ENCODE measurements around the gene ANKRD22.

ANKRD22 gene

DNA sequence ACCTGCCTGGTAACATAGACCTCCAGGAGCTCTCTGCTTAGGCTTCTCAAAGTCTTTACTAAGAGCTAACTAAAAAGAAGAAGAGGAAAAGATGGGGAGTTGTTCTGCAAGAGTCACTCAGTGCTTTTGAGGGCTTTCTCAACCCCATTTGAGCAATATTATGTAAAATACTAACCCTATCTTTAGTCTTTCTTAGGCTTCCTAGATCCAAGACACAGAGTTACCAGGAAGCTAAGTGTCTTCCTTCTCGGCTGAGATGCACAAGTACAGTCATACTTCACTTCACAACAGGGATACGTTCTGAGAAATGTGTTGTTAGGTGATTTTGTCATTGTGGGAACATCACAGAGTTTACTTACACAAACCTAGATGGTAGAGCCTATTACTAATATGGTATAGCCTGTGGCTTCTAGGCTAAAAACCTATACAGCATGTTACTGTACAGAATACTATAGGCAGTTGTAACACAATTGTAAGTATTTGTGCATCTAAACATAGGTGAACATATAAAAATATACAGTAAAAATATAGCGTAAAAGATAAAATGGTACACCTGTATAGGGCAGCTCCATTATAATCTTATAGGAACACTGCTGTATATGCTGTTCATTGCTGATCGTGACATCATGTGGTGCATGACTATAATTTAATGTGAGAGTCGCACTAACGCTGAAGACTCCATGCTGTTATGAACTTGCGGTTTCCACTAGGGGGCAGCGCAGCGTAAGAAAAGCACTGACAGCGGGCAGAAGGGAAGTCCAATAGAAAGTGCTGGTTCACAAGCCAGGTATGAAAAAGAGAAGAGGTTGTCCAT lies 16.3 kb downstream of the ANKRD22 start:
- DNase-seq (ENCODE audit: low spot score), result peak; percentile 85

DNA sequence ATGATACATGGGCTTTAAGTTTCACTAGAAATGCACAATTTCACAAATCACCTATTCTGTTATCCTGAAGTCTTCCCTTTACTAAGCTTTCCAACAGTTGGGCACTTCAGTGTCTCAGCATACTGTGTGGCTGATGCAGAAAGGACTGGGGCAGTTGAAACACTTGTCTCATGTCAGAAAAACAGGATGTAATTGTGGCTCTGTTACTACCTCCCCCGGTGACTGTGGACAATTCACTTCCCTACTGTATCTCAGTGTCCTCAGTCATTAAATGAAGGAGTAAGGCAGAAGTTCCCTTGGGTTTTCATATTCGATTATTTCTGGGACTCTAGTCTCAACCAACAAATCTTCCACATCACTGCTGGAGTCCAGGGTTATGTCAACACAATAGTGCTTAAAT lies 17.9 kb downstream of the ANKRD22 start:
- no peak for DNase-seq (ENCODE audit: low spot score)

DNA sequence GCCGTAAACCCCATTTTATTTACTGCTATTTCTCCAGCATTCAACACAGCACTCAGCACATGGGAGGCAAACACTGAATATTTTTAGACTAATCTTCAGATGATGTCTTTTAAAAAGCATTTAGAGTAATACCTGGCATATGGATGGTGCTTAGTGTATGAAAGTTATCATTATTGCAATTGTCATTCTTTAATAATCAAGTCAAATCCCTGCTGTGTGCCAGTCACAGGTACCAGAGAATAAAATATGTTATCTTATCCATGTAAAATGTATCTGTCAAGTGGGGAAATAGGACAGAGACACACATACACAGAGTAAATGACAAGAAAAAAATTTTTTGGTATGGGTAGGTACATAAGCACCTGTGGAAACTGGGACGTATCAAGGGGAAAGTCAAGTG lies 18.5 kb downstream of the ANKRD22 start:
- no peak for DNase-seq (ENCODE audit: low spot score)

DNA sequence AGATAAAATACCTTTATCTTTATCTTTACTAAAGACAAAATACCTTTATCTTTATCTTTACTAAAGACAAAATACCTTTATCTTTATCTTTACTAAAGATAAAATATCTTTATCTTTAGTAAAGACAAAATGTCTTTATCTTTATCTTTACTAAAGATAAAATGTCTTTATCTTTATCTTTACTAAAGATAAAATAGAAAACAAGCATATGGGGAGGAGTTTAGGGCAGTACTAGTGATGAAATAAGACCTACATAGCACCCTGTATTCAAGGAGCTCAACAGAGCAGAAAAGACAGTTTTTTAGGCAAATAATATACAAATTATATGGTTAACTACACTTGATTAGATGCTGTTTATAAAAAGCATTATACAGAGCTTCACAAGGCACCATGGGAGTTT lies 19.3 kb downstream of the ANKRD22 start:
- no peak for DNase-seq (ENCODE audit: low spot score)

DNA sequence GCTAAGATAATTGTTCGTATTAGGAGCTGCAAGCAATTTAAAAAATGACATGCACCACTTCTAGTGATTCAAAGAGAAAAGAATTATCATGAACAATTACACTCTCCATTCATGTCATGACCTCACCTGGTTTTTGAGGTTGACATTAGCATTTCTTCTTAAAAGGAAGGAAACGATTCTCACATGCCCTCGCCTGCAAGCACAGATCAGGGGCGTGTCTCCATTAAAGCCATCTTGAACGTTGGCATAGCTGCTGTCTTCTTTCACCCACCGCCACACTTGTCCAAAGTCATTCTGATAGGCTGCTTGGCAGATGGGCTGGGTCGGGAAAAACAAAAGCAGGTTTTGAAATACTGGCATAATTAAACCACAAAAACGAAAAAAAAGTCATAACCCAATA lies 19.9 kb downstream of the ANKRD22 start:
- DNase-seq (ENCODE audit: low spot score), result no peak

DNA sequence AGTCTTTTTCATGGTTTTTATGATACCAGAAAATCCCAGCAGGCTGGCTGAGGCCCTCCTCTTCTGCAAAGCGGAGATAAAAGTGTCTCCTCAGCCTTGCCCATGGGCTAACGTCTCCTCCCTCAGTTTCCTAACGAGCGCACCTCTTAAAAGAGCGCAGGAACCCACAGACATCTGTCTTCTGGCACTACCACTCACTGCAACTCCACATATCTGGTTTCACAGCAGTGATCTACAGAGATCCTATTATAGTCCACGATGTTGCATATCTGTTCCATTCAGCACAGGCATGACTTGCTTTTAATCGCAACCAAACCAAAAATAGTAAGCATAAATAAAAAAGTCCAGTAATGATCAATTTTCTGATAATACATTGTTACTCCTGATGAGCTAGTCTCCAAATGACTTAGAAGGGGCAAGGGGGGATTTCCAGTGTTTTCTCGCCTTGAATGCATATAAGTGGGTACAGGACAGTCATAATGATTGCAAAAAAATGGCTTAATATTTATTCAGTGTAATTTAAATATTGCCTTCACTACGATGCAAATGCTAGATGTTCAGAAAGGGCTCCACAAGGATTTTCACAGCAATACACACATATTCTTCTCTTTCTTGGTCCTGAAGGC lies 20.9 kb downstream of the ANKRD22 start:
- no peak for DNase-seq (ENCODE audit: low spot score)

DNA sequence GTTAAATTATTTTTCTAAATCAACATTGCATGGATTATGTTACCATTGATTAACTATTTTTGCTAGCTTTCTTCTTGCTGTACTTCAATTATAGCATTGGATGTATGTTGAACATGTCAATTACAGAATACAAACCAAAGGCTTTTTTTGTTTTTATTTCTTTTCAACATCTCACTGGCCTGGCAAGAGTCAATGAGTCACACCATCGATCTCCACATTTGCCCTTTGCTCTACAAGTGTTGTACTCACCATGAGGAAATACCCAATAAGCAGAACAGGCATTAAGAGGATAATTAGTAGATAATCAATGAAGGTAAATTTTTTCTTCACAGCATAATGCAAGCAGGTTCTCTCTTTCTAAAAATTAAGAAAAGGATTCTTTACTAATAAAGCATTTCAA lies 23.3 kb downstream of the ANKRD22 start:
- peak; percentile 11 for DNase-seq (ENCODE audit: low spot score)

DNA sequence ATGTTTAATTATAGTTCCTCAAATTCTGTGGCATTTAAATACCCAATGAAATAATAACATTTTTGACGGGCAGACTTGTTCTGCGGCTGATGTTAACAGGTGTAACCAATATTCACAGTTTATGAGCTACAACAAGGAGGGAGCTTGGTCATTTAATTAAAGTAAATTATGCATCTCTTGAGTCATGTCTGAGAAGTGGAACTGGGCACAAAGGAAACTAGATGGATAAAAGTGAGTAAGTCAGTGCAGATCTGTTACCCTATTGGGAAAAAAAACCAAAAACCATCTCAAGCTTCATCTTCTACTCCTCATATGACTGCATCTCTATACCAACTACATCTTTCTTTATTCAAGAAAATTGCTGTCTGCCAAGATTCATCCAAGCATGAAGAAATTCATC lies 24.0 kb downstream of the ANKRD22 start:
- no peak for DNase-seq (ENCODE audit: low spot score)

DNA sequence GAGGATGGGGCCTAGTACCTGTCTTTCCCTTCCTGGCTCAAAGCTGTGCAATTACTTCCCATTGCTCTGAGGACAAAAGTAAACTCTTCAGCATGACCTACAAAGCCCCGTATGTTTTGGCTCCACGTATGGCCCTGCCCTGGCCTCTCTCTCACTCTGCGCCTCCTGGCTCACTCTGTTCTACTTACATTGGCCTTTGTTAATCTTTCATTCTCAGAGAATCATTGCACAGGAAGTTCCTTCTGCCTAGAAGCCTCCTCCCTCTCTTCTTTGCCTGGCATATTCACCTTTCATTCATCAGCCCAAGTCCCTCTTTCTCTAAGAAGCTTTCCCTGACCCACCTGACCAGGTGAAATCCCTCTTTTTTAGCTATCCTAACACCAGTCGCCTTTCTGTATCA lies 25.3 kb downstream of the ANKRD22 start:
- DNase-seq (ENCODE audit: low spot score), result no peak

DNA sequence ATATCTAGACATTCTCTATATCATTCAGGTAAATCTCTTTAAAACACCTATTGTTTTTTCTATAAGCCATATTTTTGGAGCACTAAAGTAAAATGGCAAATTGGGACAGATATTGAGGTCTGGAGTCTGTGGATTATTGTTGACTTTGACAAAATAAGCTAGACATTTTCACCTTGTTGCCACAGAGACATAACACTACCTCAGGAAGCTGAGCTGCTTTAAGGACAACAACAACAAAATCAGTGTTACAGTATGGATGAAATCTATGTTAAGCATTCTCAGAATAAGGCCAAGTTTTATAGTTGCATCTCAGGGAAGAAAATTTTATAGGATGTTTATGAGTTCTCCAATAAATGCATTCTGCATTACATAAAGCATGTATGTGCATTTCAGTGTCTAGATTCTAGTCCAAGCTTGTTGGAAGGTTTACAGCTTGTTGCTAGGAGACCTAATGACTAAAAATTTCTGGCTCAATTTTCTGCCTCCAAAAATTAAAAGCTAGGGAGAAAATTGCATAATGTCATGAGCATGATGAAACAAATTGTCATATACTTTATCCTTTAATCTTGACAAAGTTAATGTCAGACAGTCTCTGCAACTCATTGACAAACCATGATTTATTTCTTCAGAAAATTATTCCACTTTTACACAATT lies 30.8 kb downstream of the ANKRD22 start:
- DNase-seq (ENCODE audit: low spot score), result peak; percentile 4

DNA sequence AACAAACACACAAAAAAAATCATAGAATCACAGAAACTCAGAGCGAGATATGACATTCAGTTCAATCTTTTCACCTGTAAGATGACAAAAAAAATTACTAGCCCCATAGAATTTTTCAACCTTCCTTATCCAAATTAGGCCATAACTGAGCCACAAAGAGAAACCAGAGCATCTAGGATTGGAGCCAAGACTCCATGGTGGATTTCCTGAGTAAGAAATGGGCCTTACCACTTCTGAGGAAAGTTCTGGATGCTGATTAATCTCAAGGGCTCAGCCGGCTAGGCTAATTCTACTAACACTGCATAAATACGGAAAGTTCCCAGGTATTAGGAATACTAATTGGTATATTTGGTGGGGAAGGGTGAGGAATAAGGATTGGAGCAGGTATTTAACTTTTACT lies 32.4 kb downstream of the ANKRD22 start:
- no peak for DNase-seq (ENCODE audit: low spot score)

DNA sequence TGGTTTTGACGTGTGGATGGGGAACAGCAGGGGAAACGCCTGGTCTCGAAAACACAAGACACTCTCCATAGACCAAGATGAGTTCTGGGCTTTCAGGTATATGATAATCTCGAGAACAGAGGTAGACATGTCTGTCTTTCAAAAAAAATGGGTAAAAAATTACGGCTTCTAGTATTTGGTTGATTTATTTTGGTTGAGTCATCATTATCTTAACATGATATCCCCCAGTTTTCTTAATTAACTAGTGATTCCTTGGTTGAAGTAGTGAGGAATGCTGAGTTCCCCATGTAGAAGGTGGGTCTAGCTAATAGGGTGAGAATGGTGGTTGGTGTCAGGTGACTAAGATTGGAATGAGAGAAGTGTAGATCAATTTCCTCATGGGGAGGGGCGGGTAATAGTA lies 38.4 kb downstream of the ANKRD22 start:
- no peak for DNase-seq (ENCODE audit: low spot score)

DNA sequence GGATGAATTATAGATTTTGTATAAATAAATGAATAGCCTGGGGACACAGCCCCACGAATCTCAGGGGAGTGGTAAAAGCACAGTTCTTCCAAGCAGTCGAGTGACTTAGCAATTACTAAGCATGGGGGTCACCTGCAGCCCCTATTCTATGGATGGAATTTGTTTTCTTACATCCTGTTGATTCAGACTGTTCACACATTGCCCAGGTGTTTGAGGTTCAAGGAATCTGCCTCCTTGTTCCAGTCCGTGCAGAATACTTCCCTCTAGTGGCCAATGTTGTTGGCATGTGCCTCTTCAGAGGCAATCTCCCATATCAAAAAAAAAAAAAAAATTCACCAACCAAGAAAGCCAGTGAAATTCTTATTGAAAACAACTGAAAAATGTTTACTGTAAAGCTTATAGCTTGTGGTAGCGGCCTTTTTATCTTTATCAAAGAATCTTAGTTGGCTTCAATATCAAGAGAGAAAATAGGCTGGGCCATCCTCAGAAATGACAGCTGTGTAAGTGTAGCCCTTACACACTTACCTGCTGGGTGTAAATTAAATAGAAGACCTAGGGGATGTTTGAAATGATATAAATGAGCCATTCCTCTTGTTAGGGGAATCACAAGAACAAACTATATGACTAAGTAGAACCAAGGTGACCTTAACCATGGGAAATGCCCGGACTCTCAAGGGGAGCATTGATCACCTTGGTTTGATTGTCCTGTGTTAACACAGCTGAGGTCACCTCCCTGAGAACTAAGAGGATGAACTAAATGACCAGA lies 41.3 kb downstream of the ANKRD22 start:
- DNase-seq (ENCODE audit: low spot score), result peak; percentile 66

DNA sequence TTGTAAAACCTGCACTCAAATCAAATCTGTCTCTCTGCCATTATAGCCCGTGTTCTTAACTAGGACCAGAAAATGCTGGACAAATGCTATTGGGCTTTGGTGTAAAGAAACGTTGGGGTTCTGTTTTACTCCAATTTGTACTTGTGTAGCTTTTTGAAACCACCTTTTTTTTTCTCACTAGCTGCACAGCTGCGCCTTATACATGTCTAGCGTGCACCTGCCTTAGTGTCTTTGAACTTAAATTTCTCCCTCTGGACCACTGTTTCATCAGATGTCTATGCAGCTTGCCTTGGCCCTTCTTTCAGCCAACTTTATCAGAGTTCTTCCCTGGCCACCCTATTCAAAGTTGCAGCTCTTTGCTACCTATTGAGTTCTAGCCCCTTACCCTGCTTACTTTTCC lies 42.0 kb downstream of the ANKRD22 start:
- no peak for DNase-seq (ENCODE audit: low spot score)

DNA sequence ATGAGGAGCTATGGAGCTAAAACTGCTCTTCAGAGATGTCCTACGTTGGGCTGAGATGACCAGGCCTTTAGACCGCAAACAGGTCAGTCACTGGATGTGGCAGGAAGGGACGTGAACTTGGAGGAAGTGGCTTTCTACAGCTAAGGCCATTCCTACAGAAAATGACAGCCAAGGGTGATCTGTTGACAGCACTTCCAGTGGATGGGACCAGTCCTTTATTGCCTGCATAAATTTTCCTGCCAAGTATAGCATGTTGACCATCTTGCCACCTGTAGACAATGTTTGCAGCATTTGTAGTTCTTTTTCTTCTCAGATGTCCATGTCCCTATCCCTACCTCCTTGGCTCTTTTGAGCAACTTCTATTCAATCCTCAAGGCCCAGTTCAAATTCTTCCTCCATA lies 45.7 kb downstream of the ANKRD22 start:
- DNase-seq (ENCODE audit: low spot score), result no peak

DNA sequence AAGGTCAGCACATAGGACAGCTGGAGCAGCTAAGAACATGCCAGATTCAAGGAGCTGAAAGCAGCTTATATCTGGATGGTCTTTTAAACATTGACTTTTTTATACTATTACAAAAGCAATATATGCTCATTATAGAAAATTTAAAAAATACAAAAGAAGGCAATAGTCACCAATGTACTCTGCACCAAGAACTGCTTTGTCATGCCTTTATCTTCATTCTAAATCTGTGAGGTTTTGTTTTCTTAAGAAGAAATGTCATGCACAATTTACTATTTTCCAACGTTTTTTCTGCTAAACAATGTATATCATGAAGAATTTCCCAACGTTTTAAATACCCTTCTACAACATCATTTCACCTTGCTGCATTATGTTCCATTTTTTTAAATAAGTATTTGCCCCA lies 46.3 kb downstream of the ANKRD22 start:
- no peak for DNase-seq (ENCODE audit: low spot score)

DNA sequence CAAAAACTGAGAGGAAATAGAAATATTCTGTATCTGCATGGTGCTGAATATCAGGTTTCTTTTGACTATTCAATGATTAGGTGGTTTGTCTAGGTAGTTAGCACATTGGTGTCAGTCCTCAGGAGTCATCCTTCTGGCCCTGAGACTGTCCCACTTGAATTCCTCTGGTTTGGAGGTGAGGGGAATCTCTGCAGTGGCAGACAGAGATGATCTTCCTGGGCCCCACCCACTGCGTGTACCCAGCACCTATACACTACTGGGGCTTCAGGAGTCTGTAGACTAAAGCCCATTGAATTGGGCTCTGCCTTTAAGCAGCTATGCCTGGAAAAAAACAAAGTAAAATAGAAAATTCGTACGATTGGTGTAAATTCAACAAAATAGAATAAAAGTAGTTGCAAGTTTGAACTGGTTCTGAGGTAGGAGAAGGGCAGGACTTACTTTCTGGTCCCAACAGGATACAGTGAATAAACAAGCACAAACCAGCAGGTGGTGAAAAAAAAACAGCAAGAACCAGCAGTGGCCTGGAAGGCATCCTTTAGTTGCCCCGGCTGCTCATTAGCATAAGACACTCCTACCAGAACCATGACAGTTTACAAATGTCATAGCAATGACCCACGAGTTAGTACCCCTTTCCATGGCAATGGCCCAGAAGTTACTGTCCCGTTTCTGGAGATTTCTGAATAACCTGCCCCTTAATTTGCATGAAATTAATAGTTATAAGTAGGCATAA lies 47.4 kb downstream of the ANKRD22 start:
- DNase-seq (ENCODE audit: low spot score), result no peak

DNA sequence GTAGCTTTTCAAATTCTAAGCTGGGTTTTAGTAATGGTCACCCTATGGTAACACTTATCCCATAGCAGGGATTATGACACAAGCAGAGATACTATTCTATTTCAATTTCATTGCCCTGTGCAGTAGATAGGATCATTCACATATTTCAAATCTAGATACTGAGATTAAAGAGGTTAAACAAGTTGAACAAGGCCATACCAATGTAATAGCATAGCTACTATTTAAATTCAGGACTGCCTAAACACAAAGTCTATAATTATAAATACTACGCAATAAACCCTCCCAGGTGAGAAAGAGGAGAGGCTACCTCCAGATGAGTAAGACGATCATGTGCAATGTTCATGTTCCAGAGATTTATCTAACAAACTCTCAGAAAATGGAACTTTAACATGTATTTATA lies 48.0 kb downstream of the ANKRD22 start:
- DNase-seq (ENCODE audit: low spot score), result no peak

DNA sequence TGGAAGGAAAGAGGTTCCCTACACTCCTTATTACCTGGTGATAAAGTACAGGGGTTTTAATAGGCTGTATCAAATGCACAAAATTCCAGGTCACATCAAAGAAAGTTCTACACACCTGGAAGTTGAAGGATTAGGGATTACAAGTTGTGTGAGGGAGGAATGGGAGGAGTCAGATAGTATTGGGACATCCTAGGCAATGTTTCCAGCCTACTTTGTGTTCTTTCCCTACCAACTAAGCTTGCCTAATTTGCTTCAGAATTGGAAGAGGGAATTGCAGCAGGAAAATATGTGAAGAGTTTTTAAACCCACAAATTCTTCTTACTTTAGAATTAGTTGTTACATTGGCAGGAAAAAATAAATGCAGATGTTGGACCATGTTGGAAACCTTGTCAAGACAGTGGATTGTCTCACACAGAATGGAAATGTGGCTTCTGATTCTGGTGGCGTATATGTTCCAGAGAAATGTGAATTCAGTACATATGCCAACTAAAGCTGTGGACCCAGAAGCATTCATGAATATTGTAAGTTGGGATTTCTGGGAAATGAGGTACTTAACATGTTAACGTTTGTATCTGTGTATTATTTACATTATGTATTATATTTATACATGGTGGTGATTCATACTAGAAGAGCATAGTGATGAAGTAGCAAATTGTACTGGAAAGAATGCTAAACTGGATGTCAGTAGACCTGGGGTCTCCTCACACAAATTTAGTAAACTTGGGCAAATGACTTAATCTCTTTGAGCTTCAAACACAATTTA lies 48.9 kb downstream of the ANKRD22 start, which contains the start of gene LIPM:
Gene LIPM (plus strand): TSS at position 208 of the 763 bp plus-strand sequence. CDS start 167 bp downstream, at position 375.
- no peak for DNase-seq (ENCODE audit: low spot score)

DNA sequence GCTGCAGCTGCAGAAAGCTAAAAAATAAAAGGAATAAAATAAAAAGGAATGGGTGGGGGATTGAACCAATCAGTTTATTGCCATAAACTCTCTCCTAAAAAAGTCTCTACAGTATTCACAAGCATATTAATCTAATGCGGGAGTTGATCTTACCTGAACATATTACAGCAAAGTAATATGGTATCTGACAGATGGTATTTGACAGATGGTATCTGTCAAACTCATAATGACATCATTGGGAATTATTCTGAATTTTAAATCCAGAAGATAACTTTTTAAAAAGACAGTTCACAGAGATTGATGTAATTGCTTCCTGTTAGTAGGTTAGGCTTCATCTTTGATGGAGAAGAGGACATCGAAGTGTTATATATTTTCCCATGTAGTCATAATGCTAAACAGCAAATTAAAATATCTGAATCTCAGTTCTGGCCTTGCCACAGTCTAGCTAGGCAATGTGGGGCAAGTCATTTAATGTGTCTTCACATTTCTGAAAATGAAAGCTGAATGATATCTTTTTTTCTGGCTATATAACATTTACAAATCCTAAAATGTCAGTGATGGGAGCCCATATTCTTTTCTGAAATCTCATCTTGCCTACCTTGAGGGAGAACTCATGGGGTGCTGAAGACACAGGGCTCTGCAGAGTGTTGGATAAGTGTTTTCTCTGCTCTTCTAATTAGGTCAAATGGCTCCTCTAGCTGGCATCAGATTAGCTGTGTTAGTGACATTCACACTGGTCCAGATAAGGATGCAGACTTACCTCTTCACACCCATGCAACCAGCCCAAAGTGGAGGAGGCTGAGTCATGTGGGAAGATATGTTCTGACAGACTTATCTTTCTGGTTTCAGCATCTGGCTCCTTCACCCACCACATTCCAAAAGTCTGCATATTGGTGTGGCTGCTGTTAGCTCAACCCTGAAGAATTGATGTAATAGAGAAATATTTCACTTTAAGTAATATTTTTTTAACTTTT lies 51.2 kb downstream of the ANKRD22 start:
- DNase-seq (ENCODE audit: low spot score), result no peak

Measured in kidney tubule cell (primary cell).